HepG2 (cell line): ENCODE results near the gene RAPGEF6. TPM values are rescaled to one million over a fixed set of nuclear protein-coding genes. Genes with fewer than 3 reads are reported as not detected.

ENCODE experiments used
- ARNTL ChIP-seq: sonication (generic); formaldehyde crosslinking; IDR thresholded peaks from 2 replicates; pipeline ENCODE4 v1.4.0; 2020; ENCODE audit warnings: mild to moderate bottlenecking, missing genetic modification reagents
- ATRX ChIP-seq: sonication (generic); formaldehyde crosslinking; IDR thresholded peaks from 2 replicates; pipeline ENCODE4 v1.4.0; 2020; ENCODE audit warnings: missing genetic modification reagents, borderline replicate concordance
- ETV6 ChIP-seq: sonication (generic); formaldehyde crosslinking; conservative IDR thresholded peaks from 2 replicates; pipeline ENCODE4 v1.4.0; 2020; ENCODE audit warnings: missing genetic modification reagents
- HDAC1 ChIP-seq: sonication (generic); formaldehyde crosslinking; IDR thresholded peaks from 2 replicates; pipeline ENCODE4 v1.5.1; 2020; ENCODE audit warnings: mild to moderate bottlenecking, missing genetic modification reagents
- HES4 ChIP-seq: sonication (generic); formaldehyde crosslinking; IDR thresholded peaks from 2 replicates; pipeline ENCODE4 v1.9.0; 2021; ENCODE audit warnings: mild to moderate bottlenecking, missing genetic modification reagents, borderline replicate concordance
- MAFK ChIP-seq, 2 experiments: IDR thresholded peaks in 1 of 2; conservative IDR thresholded peaks in 1 of 2; 2 replicates each; pipeline ENCODE4 v1.6.1; 2011; ENCODE audit warnings: improper control_type of control experiment in 2 of 2, low read length in 2 of 2
- MEIS1 ChIP-seq: sonication (generic); formaldehyde crosslinking; IDR thresholded peaks from 2 replicates; pipeline ENCODE4 v1.9.0; 2021; ENCODE audit warnings: mild to moderate bottlenecking, missing genetic modification reagents, moderate library complexity, borderline replicate concordance
- NFIC ChIP-seq: IDR thresholded peaks from 2 replicates; pipeline ENCODE4 v1.6.1; 2012; ENCODE audit warnings: mild to moderate bottlenecking, low read length, inconsistent platforms
- NKX3-1 ChIP-seq: sonication (generic); formaldehyde crosslinking; IDR thresholded peaks from 2 replicates; pipeline ENCODE4 v1.5.0; 2020; ENCODE audit warnings: missing genetic modification reagents
- SAP130 ChIP-seq: IDR thresholded peaks from 2 replicates; pipeline ENCODE4 v1.6.1; 2016; ENCODE audit warnings: low read depth
- SP5 ChIP-seq: IDR thresholded peaks from 2 replicates; pipeline ENCODE4 v1.6.1; 2016; ENCODE audit warnings: low read depth, borderline replicate concordance
- SRSF9 ChIP-seq: fragments of 200-400 bp; formaldehyde crosslinking; IDR thresholded peaks from 2 replicates; pipeline ENCODE4 v1.6.1; 2018; ENCODE audit warnings: borderline replicate concordance, mild to moderate bottlenecking, low read depth, low read length; ENCODE audit not compliant: insufficient read depth, poor library complexity, severe bottlenecking
- TBP ChIP-seq: sonication (generic); formaldehyde crosslinking; IDR thresholded peaks from 2 replicates; pipeline ENCODE4 v1.5.0; 2020; ENCODE audit warnings: missing genetic modification reagents
- THAP11 ChIP-seq: IDR thresholded peaks from 2 replicates; pipeline ENCODE4 v1.6.1; 2016; ENCODE audit warnings: missing biosample characterization, missing genetic modification reagents
- U2AF2 ChIP-seq: fragments of 200-400 bp; formaldehyde crosslinking; IDR thresholded peaks from 2 replicates; pipeline ENCODE4 v1.6.1; 2017; ENCODE audit warnings: low read depth, mild to moderate bottlenecking, low read length
- ZNF138 ChIP-seq: sonication (generic); formaldehyde crosslinking; IDR thresholded peaks from 2 replicates; pipeline ENCODE4 v1.5.0; 2020; ENCODE audit warnings: mild to moderate bottlenecking, low read depth, missing genetic modification reagents
- ZNF644 ChIP-seq: IDR thresholded peaks from 2 replicates; pipeline ENCODE4 v1.6.1; 2016; ENCODE audit warnings: low read depth
- ZNF772 ChIP-seq: sonication (generic); formaldehyde crosslinking; IDR thresholded peaks from 2 replicates; pipeline ENCODE4 v1.5.0; 2020; ENCODE audit warnings: mild to moderate bottlenecking, missing genetic modification reagents
- ZNF788 ChIP-seq: sonication (generic); formaldehyde crosslinking; IDR thresholded peaks from 2 replicates; pipeline ENCODE4 v1.5.0; 2020; ENCODE audit warnings: mild to moderate bottlenecking, missing genetic modification reagents, borderline replicate concordance
- polyA plus RNA-seq, 8 experiments: library from polyadenylated mRNA; depleted of rRNA in 3 of 8; stranded (reverse) in 7 of 8; unstranded in 1 of 8; fragments of >200 nt; fragmentation: Illumina TruSeq in 4 of 8; extraction: Trizol in 4 of 8; gene quantifications; 2 replicates each; pipeline versions ENCODE4 v1.2.1 to v1.2.3, GENCODE V29; 2011 to 2016; ENCODE audit warnings: low read depth in 4 of 8, missing spikeins in 1 of 8, mixed read lengths in 1 of 8; ENCODE audit not compliant: insufficient read depth in 1 of 8
- total RNA-seq, 5 experiments: library from RNA; depleted of rRNA; stranded (reverse); fragments of >200 nt; fragmentation: Illumina TruSeq; extraction: Trizol; gene quantifications; 2 replicates each; pipeline ENCODE4 v1.2.3, GENCODE V29; 2016; ENCODE audit warnings: low read depth in 1 of 5
- TF ChIP-seq, protein P1 (sequence below): sonication (generic); formaldehyde crosslinking; IDR thresholded peaks from 2 replicates; pipeline ENCODE4 v1.4.0; 2020; ENCODE audit warnings: missing genetic modification reagents
- TF ChIP-seq, protein P2 (sequence below): IDR thresholded peaks from 2 replicates; pipeline ENCODE4 v1.6.1; 2012; ENCODE audit warnings: inconsistent platforms
- TF ChIP-seq, protein P3 (sequence below): sonication (generic); formaldehyde crosslinking; IDR thresholded peaks from 2 replicates; pipeline ENCODE4 v1.4.0; 2020; ENCODE audit warnings: missing genetic modification reagents
- TF ChIP-seq, protein P4 (sequence below): sonication (generic); formaldehyde crosslinking; IDR thresholded peaks from 2 replicates; pipeline ENCODE4 v1.8.0; 2022; ENCODE audit warnings: mild to moderate bottlenecking, missing genetic modification reagents, moderate library complexity

RAPGEF6 gene
- total and polyA plus RNA-seq, 2 of the 13 experiments (the other 11 are each of a cell fraction or from before 2014, with no cell fraction given): 7.7 to 24.6 TPM

GRCh38 chr5:131539251-131539650, 95.8 kb downstream of the RAPGEF6 start (continued):
- TF ChIP-seq, protein P1, sequence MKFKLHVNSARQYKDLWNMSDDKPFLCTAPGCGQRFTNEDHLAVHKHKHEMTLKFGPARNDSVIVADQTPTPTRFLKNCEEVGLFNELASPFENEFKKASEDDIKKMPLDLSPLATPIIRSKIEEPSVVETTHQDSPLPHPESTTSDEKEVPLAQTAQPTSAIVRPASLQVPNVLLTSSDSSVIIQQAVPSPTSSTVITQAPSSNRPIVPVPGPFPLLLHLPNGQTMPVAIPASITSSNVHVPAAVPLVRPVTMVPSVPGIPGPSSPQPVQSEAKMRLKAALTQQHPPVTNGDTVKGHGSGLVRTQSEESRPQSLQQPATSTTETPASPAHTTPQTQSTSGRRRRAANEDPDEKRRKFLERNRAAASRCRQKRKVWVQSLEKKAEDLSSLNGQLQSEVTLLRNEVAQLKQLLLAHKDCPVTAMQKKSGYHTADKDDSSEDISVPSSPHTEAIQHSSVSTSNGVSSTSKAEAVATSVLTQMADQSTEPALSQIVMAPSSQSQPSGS (CRISPR knock-in tag): no peak
- TF ChIP-seq, protein P2, sequence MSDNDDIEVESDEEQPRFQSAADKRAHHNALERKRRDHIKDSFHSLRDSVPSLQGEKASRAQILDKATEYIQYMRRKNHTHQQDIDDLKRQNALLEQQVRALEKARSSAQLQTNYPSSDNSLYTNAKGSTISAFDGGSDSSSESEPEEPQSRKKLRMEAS: no peak
- TF ChIP-seq SRSF9: no peak
- TF ChIP-seq ARNTL: no peak
- TF ChIP-seq HDAC1: no peak
- TF ChIP-seq ATRX (CRISPR knock-in tag): no peak
- no peak for TF ChIP-seq ZNF644 (CRISPR knock-in tag)
- TF ChIP-seq, protein P3, sequence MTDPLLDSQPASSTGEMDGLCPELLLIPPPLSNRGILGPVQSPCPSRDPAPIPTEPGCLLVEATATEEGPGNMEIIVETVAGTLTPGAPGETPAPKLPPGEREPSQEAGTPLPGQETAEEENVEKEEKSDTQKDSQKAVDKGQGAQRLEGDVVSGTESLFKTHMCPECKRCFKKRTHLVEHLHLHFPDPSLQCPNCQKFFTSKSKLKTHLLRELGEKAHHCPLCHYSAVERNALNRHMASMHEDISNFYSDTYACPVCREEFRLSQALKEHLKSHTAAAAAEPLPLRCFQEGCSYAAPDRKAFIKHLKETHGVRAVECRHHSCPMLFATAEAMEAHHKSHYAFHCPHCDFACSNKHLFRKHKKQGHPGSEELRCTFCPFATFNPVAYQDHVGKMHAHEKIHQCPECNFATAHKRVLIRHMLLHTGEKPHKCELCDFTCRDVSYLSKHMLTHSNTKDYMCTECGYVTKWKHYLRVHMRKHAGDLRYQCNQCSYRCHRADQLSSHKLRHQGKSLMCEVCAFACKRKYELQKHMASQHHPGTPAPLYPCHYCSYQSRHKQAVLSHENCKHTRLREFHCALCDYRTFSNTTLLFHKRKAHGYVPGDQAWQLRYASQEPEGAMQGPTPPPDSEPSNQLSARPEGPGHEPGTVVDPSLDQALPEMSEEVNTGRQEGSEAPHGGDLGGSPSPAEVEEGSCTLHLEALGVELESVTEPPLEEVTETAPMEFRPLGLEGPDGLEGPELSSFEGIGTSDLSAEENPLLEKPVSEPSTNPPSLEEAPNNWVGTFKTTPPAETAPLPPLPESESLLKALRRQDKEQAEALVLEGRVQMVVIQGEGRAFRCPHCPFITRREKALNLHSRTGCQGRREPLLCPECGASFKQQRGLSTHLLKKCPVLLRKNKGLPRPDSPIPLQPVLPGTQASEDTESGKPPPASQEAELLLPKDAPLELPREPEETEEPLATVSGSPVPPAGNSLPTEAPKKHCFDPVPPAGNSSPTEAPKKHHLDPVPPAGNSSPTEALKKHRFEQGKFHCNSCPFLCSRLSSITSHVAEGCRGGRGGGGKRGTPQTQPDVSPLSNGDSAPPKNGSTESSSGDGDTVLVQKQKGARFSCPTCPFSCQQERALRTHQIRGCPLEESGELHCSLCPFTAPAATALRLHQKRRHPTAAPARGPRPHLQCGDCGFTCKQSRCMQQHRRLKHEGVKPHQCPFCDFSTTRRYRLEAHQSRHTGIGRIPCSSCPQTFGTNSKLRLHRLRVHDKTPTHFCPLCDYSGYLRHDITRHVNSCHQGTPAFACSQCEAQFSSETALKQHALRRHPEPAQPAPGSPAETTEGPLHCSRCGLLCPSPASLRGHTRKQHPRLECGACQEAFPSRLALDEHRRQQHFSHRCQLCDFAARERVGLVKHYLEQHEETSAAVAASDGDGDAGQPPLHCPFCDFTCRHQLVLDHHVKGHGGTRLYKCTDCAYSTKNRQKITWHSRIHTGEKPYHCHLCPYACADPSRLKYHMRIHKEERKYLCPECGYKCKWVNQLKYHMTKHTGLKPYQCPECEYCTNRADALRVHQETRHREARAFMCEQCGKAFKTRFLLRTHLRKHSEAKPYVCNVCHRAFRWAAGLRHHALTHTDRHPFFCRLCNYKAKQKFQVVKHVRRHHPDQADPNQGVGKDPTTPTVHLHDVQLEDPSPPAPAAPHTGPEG: no peak
- TF ChIP-seq SAP130 (CRISPR knock-in tag): 0 out of 2 replicates have a peak, but pooled peaks have one; percentile 18
- TF ChIP-seq MAFK (conservative IDR thresholded peaks at IDR 0.05 in 1 of 2, IDR thresholded peaks at IDR 0.05 in 1 of 2; ENCODE audit: low read length in 2 of 2): no peak
- no peak for TF ChIP-seq NKX3-1
- TF ChIP-seq, protein P4, sequence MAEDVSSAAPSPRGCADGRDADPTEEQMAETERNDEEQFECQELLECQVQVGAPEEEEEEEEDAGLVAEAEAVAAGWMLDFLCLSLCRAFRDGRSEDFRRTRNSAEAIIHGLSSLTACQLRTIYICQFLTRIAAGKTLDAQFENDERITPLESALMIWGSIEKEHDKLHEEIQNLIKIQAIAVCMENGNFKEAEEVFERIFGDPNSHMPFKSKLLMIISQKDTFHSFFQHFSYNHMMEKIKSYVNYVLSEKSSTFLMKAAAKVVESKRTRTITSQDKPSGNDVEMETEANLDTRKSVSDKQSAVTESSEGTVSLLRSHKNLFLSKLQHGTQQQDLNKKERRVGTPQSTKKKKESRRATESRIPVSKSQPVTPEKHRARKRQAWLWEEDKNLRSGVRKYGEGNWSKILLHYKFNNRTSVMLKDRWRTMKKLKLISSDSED (CRISPR knock-in tag): no peak
- TF ChIP-seq U2AF2: no peak
- TF ChIP-seq ZNF788: no peak
- no peak for TF ChIP-seq ZNF772
- TF ChIP-seq HES4 (CRISPR knock-in tag): no peak
- TF ChIP-seq ZNF138 (CRISPR knock-in tag): no peak
- no peak for TF ChIP-seq MEIS1 (CRISPR knock-in tag)
- TF ChIP-seq TBP (CRISPR knock-in tag): no peak
- no peak for TF ChIP-seq THAP11 (CRISPR knock-in tag)
- TF ChIP-seq NFIC: 0 out of 2 replicates have a peak, but pooled peaks have one; percentile 19
- TF ChIP-seq SP5 (CRISPR knock-in tag): no peak
- no peak for TF ChIP-seq ETV6 (CRISPR knock-in tag)
